AG09309 (cell line): ENCODE results near the gene FUS.

Experiments used
- DNase-seq: peaks from one replicate; pipeline ENCODE4 v3.0.0-alpha.2; 2010; ENCODE audit warnings: low read depth
- H3K4me3 ChIP-seq: 2 replicates; pipeline ENCODE4 v1.5.1; 2011; ENCODE audit warnings: mild to moderate bottlenecking, low read depth, low read length, moderate library complexity; ENCODE audit not compliant: control insufficient read depth
- TF ChIP-seq, protein P1 (sequence below): IDR thresholded peaks from 2 replicates; pipeline ENCODE4 v1.5.1; 2011; ENCODE audit warnings: mild to moderate bottlenecking, low read depth, low read length, inconsistent platforms; ENCODE audit not compliant: insufficient read depth, control insufficient read depth; ENCODE audit errors: missing control alignments

Gene FUS

DNA sequence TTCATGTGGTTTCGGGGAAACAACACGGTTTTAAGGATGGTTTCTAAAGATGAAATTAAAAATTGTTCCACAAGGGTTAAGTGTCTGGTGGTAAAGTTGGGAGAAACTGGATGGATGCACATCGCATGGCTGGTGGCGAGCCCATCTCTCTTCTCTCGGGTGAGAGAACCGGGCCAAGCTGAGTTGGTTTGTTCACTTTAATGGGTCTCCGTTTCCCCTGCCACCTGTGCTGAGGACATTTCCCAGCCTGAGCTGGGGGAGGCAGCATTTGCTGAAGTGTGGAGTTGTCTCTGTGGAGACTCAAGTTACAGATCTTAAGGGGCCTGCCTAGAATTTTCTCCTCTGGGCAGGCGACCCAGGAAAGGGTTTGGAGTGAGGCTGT lies 7.9 kb downstream of the FUS start:
- no peak for DNase-seq
- TF ChIP-seq, protein P1, sequence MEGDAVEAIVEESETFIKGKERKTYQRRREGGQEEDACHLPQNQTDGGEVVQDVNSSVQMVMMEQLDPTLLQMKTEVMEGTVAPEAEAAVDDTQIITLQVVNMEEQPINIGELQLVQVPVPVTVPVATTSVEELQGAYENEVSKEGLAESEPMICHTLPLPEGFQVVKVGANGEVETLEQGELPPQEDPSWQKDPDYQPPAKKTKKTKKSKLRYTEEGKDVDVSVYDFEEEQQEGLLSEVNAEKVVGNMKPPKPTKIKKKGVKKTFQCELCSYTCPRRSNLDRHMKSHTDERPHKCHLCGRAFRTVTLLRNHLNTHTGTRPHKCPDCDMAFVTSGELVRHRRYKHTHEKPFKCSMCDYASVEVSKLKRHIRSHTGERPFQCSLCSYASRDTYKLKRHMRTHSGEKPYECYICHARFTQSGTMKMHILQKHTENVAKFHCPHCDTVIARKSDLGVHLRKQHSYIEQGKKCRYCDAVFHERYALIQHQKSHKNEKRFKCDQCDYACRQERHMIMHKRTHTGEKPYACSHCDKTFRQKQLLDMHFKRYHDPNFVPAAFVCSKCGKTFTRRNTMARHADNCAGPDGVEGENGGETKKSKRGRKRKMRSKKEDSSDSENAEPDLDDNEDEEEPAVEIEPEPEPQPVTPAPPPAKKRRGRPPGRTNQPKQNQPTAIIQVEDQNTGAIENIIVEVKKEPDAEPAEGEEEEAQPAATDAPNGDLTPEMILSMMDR = no peak
- H3K4me3 ChIP-seq = no peak overlapping the region

GRCh38 chr16:31188450-31189411 lies 8.8 kb downstream of the FUS start:
- TF ChIP-seq, protein P1 = no peak
- no peak for DNase-seq

GRCh38 chr16:31189412-31189778 lies 9.5 kb downstream of the FUS start:
- TF ChIP-seq, protein P1 = no peak
- no peak for DNase-seq

More at GRCh38 chr16:31188450-31189411, 8.8 kb downstream of the FUS start:
- H3K4me3 ChIP-seq = no peak overlapping the region

DNA sequence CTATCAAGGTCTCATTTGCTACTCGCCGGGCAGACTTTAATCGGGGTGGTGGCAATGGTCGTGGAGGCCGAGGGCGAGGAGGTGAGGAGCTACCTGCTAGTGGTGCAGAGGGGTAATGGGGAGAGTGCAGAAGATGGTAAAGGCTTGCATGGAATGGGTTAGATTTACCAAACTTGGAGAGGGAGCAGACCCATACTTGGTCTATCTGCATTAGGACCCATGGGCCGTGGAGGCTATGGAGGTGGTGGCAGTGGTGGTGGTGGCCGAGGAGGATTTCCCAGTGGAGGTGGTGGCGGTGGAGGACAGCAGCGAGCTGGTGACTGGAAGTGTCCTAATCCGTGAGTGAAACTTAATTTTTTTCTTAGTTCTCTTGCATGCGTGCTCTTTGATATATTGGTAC lies 10.1 kb downstream of the FUS start:
- DNase-seq = no peak
- TF ChIP-seq, protein P1 = no peak
- no peak overlapping the region for H3K4me3 ChIP-seq

More at GRCh38 chr16:31189412-31189778, 9.5 kb downstream of the FUS start:
- no peak overlapping the region for H3K4me3 ChIP-seq

DNA sequence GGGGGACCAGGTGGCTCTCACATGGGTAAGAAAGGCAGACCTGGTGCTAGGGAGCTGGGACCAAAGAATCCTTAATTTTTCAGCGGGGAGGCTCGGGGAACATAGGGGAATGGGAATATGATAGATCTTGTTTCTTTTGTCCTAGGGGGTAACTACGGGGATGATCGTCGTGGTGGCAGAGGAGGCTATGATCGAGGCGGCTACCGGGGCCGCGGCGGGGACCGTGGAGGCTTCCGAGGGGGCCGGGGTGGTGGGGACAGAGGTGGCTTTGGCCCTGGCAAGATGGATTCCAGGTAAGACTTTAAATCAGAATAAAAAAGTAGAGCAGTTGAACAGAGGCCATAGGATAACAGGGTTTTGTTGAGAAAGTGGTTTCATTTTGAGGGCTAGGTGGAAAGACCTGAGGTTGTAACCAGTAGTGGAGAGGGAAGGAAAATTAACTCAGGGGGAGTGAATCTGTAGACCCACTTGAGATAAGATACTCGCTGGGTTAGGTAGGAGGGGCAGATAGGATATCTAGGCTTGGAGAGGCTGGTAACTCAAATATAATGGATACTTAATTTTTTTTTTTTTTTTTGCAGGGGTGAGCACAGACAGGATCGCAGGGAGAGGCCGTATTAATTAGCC lies 11.0 kb downstream of the FUS start:
- H3K4me3 ChIP-seq = no peak overlapping the region
- no peak for DNase-seq
- TF ChIP-seq, protein P1 = no peak

- DNase-seq = no peak
- TF ChIP-seq, protein P1 = no peak
- H3K4me3 ChIP-seq = no peak overlapping the region
Observed at GRCh38 chr16:31191697-31192428, 11.9 kb downstream of the FUS start.
